GM19452 (cell line): ENCODE data around the gene GNAZ.
"Not testable (repeated sequence)": the region's sequence is repeated elsewhere in the genome, so short reads cannot be mapped to it uniquely, and the experiment has no call there.

ENCODE experiments used
- ATAC-seq: cut with Tn5 transposase; IDR thresholded peaks from one replicate; pipeline ENCODE4 v1.9.1; 2021; ENCODE audit not compliant: unreplicated experiment

The GNAZ gene

DNA sequence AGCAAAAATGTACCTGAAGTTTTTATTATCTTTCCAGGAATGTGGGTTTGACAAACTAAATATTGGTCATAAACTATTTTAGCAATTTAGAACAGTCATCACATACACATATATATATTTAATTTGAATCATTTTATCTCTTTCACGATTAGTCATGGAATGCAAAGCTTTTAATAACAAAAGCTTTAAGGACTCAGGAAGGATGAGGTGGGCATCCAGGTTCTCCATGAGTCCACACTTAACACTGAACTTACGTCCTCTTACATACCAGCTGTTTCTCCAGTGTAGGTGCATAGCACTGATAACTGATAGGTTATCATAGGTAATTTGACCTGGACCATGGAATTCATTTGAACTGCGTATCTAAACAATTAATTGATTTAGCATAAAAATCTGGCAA lies 28.1 kb upstream of the GNAZ start:
- no peak for ATAC-seq

- no peak for ATAC-seq
Measured at GRCh38 chr22:23044570-23044969, 25.7 kb upstream of the GNAZ start.

DNA sequence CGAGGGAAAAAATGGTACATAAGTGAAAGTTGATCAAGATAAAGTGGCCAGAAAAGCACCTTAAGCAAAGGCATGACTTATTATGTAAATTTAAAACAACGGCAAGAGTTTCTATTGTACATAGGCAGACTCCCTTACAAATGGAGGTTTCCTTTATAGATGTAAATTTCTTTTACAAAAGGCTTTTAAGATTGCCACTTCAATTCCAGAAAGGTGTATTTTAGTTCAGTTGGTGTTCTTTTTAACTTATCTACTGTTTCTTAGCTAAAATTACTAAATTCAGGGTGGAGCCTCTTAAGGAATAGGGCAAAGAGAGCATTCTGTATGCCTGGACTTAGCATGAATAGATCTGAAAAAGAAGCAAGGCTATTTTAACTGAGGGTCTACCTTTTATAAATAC lies 24.9 kb upstream of the GNAZ start:
- ATAC-seq = no peak

- ATAC-seq = no peak
Measured at GRCh38 chr22:23047265-23047664, 23.1 kb upstream of the GNAZ start.

DNA sequence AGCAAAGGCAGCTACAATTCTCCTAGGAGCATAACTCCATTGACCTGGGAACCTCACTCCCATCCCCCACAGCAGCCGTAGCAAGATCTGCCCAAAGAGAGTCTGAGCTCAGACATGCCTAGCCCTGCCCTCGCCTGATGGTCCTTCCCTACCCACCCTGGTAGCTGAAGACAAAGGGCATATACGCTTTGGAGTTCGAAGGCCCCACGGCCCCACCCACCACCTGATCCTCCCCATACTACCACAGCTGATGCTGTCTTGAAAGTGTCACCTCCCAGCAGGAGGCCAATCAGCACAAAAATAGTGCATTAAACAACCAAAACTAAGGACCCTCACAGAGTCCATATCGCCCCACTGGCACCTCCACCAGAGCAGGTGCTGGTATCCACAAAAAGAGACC lies 22.6 kb upstream of the GNAZ start:
- ATAC-seq = no peak

- ATAC-seq = not testable (repeated sequence)
Measured at GRCh38 chr22:23050546-23050945, 19.8 kb upstream of the GNAZ start.

DNA sequence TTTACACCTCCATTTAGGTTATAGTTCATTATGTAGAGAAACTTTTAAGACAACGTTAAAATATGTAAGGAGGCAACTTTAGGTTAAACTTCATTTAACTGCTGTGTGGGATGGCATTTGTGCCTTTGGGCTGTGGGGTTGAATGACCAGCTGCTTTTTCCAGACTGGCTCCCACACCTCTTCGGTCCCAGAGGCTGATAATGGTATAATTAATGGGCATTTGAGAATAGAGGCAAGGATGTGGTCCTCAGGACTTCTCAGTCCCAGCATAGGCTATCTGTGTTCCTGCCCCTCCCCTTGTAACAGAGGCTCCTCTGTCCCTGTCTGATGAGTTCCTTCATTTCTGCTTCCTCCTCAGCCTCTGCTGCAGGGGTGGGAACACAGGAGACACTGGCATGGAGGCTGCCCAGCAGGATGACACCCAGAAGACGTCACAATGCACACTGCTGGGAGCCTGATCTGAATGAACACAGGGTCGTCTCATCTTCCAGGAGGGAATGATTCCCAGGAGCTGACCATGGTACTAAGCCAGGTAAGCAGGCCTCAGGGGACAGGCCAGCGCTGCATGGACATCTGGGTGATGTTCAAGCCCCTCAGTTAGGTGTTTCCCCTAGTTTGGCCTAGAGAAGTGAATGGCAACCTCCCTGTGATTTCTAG lies 17.1 kb upstream of the GNAZ start:
- ATAC-seq = no peak

DNA sequence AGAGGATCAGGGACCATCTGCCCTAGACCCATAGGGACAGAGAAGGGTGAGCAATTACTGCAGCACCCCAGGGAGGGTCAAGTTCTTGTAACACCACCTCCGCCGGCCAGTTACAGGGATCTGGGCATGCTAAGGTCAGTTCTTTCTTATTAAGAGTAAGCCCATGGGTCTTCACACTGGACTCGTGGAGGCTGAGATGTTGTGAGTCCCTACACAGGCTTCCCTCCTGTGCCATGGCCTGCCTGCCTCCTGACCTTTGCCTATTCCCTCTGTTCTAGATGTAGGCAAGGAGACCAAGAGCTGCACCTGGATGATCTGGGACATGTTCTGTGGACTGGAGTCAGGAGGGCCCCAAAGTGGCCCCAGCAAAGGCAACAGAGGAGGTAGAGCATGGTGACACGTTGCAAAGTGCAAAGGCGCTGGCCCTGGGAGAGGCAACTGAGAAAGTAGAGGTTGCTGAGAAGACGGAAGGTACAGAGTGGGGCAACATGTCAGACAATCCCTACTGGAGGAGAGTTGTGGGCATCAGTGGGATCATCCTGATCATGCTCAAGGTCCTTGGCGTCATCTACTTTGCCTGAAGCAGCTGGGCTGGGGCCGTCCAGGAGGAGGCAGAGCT lies 16.3 kb upstream of the GNAZ start:
- no peak for ATAC-seq

- no peak for ATAC-seq
Measured at GRCh38 chr22:23054531-23055257, 15.6 kb upstream of the GNAZ start.

DNA sequence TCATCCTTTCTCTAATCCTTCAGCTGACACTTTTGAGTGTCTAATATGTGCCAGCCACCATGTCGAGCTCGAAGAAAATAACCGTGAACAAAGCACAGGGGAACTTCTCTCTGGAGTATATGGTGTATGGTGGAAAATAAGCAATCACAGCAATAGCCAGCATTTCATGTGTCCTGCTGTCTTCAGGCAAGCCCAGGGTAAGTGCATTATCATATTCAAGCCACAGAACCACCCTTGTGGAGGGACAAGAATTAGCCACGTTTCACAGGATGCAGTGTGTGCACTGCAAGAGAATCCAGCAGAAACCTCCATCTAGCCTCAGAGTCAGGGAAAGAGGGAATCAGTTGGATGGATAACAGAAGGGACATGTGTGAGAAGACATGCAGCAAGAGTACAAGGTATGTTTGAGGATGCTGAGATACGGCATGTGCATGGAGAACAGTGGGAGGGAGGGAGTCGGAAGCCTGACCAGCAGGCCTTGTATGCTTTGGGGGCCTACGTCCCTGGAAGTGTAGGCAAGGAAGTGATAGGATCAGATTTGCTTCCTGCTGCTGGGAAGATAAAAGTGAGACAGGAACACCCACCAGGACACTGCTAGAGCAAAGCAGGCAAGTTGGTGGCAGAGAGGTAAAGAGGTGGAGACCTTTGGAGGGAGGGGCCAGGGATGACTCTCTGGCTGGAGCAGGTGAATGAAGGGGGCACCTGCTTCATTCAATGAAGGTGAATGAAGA lies 14.7 kb upstream of the GNAZ start:
- no peak for ATAC-seq

GRCh38 chr22:23057331-23057730 lies 13.0 kb upstream of the GNAZ start:
- ATAC-seq = no peak

DNA sequence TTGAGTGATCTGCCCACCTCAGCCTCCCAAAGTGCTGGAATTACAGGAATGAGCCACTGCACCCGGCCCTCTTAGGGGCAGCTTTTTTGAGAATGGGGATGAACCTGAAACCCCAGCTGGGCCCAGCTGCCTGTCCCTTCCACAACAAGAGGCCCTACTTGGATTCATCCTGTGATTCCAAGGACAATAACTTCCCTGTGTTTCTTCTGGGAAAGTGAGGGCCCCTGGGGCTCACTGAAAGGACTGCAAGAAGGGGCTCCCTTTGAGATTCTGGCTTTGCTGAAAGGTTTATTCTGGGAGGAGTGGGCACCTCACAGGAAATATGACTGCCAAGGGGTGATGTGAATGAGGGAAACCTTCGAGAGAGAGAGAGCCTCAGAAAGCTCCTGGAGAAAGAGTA lies 12.3 kb upstream of the GNAZ start:
- ATAC-seq = no peak

GRCh38 chr22:23058481-23059283 lies 11.6 kb upstream of the GNAZ start:
- no peak for ATAC-seq

DNA sequence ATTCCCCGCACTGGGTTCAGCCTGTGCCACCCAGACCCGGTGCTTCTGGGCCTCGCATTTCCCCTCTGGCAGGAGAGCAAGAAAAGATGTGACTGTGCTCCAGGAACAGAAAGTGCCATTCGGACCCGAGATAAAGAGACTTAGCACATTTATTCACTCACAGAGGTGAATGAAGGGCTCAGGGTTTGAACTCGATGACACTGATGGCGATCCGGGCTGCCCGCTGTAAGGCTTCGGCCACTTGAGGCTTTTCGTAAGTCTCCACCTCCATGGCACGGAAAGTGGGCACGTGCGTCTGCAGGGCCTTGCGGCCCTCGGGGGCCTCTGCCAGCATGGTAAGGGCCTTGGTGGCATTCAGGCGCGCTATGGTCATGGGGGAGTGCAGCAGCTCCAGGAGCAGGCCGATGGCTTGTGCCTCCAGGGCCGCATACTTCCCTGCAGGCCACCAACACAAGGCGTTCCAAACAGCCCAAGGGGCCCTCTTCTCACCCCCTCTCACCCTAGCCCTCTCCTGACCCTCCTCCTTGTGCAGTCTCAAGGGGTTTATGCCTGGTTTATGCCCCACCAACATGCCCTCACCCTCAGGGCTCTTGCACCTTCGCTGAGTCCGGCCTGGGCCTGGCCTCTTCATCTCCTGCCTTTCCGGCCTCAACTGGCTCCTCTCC lies 10.9 kb upstream of the GNAZ start:
- no peak for ATAC-seq

- no peak for ATAC-seq
Measured at GRCh38 chr22:23060612-23061400, 9.5 kb upstream of the GNAZ start.

DNA sequence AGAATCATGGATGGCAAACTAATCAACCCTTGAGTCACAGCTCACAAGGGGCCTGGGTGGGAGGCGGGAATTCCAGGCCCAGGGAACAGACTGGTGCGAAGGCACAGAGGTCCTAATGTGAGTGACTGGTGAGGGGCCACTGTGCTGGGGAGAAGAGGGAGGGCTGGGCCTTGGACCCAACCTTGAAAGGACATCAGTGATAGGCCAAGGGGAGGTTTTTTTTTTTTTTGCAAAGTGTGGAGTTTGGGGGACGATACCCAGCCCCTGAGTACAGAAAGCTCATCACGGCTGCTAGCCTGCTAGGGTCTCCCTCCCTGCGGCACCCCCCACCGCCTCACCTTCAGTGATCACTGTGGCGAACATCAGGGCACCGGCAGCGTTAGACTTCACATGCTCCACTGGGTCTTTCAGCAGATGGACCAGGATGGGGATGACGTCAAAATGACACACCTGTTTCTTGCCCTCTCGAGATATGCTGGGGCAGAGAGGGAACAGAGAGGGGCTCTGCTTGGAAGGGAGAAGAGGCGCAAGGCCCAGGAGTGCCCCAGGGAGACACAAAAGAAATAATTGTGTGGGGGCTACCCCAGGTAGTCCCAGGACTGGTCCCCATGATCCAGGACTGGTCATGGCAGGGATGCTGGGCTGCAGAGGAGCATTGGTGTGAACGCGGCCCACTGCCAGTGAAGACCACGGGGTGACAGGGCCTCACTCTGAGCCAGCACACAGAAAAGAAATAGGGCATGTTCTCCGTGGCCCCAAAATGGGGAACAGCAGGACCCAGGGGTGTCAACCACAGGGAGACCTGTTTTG lies 8.6 kb upstream of the GNAZ start:
- no peak for ATAC-seq

DNA sequence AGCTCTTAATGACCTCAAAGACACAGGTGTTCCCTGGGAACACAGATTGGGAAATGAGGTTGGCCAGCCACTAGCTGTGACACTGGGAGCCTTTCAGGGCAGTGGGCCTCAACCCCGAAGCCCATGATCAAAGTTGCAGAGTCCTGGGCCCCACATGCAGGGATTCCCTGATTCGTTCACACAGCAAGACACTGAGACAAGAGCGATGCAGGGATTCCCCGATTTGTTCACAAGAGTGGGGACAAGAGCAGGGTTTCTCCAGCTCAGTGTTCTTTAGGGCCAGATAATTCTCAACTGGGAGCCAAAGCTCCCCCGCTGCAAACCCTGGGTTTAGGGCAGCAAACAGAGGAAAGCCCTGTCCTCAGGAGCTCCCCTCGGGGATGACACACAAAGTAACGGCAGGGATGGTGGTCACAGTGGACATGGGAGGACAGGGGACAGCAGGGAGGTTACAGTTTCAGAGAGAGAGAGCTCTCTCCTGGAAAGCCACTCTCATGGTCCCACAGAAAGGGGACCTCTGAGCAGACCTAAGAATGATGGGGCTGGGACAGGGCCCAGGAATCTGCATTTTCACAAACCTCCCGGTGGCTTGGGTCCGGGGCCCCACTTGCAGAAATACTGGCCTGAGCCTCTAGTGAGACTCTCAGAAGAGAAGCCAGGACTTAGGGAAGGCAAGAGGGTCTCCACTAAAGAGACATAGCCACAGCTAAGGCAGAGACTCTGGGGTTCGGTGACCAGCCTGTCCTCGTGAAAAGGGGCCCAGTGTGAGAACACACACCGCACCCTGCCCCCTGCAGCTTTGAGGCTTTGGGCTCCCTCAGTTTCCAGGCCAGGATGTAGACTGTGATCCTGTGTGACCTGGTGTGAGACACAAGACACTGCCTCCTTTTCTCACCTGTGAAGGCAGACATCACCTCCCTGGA lies 7.4 kb upstream of the GNAZ start:
- ATAC-seq = no peak
